Smooth muscle cell (in vitro differentiated cells): ENCODE measurements around the gene IKZF2. TPM values are rescaled to one million over a fixed set of nuclear protein-coding genes. Genes with fewer than 3 reads are reported as not detected.

Source experiments
- DNase-seq: peaks from one replicate; lab custom pipeline; 2025; ENCODE audit not compliant: unreplicated experiment; lab: John Stamatoyannopoulos, UW
- H2AFZ ChIP-seq: fragments of 200-600 bp; sonication (generic); 2 replicates; pipeline ENCODE4 v1.6.0; 2016; ENCODE audit warnings: antibody characterized with exemption, low read depth, mild to moderate bottlenecking
- H3F3A ChIP-seq: fragments of 200-600 bp; sonication (generic); 2 replicates; pipeline ENCODE4 v1.6.0; 2017; ENCODE audit warnings: antibody characterized with exemption, low read depth
- H3K27ac ChIP-seq: fragments of 200-600 bp; sonication (generic); 2 replicates; pipeline ENCODE4 v1.5.1; 2016; ENCODE audit warnings: low read depth, mild to moderate bottlenecking
- H3K27me3 ChIP-seq: fragments of 200-600 bp; sonication (generic); 2 replicates; pipeline ENCODE4 v1.6.1; 2016; ENCODE audit warnings: low read depth, mild to moderate bottlenecking
- H3K36me3 ChIP-seq: fragments of 200-600 bp; sonication (generic); 2 replicates; pipeline ENCODE4 v1.5.1; 2016; ENCODE audit warnings: low read depth
- H3K4me1 ChIP-seq: fragments of 200-600 bp; sonication (generic); 2 replicates; pipeline ENCODE4 v1.5.1; 2016; ENCODE audit warnings: low read depth
- H3K4me2 ChIP-seq: fragments of 200-600 bp; sonication (generic); 2 replicates; pipeline ENCODE4 v1.6.0; 2016; ENCODE audit warnings: mild to moderate bottlenecking
- H3K4me3 ChIP-seq: fragments of 200-600 bp; sonication (generic); 2 replicates; pipeline ENCODE4 v1.5.1; 2016; ENCODE audit warnings: mild to moderate bottlenecking
- H3K79me2 ChIP-seq: fragments of 200-600 bp; sonication (generic); 2 replicates; pipeline ENCODE4 v1.6.0; 2016; ENCODE audit warnings: low read depth, mild to moderate bottlenecking
- H3K9ac ChIP-seq: fragments of 200-600 bp; sonication (generic); 2 replicates; pipeline ENCODE4 v1.6.0; 2016; ENCODE audit warnings: low read depth
- H3K9me3 ChIP-seq: fragments of 200-600 bp; sonication (generic); replicated peaks from 2 replicates; pipeline ENCODE4 v1.5.1; 2016; ENCODE audit warnings: low read depth
- H4K20me1 ChIP-seq: fragments of 200-600 bp; sonication (generic); 2 replicates; pipeline ENCODE4 v1.6.0; 2016; ENCODE audit warnings: low read depth
- WGBS: methylation state at CpG from one replicate; pipeline ENCODE4 v1.1.7; 2016; ENCODE audit warnings: low lambda C conversion rate; 5-methylcytosine and 5-hydroxymethylcytosine counted together
- polyA plus RNA-seq: library from polyadenylated mRNA; unstranded; fragments of >200 nt; fragmentation: Nextera tagmentation; extraction: Ambion mirVana; gene quantifications from 2 replicates; pipeline ENCODE4 v1.2.1, GENCODE V29; 2016
- total RNA-seq: library from RNA; depleted of rRNA; stranded (reverse); fragments of >200 nt; gene quantifications from 2 replicates; pipeline ENCODE4 v1.2.3, GENCODE V29; 2014
- TF ChIP-seq, protein P1 (sequence below): fragments of 200-600 bp; sonication (generic); IDR thresholded peaks from 2 replicates; pipeline ENCODE4 v1.5.1; 2017; ENCODE audit warnings: borderline replicate concordance, mild to moderate bottlenecking, antibody characterized with exemption; ENCODE audit not compliant: insufficient read depth, poor library complexity, severe bottlenecking

IKZF2 gene
- total and polyA plus RNA-seq, 2 experiments from 2014 or later: 0.69 to 16.5 TPM

DNA sequence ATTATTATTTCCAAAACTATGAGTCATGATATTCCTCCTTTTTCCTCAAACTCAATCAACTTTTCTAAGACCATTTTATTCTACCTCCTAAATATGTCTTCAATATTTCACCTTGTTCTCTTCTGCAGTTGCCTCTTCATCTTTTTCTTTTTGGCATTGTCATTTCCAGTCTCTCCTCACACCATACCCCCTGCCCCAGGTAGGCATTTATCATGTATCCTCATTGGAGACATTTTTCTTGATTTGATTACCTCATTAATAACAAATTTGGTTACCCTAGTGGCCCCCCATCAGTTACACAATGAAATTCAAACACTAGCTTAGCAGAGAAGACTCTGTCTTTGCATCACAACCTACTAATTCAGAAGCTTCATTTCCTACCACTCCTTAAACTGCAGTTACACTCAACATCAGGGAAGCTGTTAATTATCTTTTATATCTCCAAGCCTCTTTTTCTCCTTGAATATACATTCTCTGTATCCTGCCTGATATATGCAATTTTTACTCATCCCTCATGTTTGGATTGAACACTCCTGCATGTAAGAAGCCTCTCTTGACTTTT is 133.0 kb downstream of the IKZF2 start:
- Histone ChIP-seq H3K9me3 (no peaks in the 10 kb centered on the region), H3K79me2 (no peaks in the 10 kb centered on the region), H3K4me1 (no peaks in the 10 kb centered on the region), H3K27ac (no peak overlapping the region), H3K36me3 (no peaks in the 10 kb centered on the region), H3F3A (no peaks in the 10 kb centered on the region), H3K27me3 (no peaks in the 10 kb centered on the region), H3K9ac (no peak overlapping the region), H3K4me3 (no peak overlapping the region), H3K4me2 (no peak overlapping the region), H2AFZ (no peak overlapping the region), H4K20me1 (no peaks in the 10 kb centered on the region)
- TF ChIP-seq, protein P1, sequence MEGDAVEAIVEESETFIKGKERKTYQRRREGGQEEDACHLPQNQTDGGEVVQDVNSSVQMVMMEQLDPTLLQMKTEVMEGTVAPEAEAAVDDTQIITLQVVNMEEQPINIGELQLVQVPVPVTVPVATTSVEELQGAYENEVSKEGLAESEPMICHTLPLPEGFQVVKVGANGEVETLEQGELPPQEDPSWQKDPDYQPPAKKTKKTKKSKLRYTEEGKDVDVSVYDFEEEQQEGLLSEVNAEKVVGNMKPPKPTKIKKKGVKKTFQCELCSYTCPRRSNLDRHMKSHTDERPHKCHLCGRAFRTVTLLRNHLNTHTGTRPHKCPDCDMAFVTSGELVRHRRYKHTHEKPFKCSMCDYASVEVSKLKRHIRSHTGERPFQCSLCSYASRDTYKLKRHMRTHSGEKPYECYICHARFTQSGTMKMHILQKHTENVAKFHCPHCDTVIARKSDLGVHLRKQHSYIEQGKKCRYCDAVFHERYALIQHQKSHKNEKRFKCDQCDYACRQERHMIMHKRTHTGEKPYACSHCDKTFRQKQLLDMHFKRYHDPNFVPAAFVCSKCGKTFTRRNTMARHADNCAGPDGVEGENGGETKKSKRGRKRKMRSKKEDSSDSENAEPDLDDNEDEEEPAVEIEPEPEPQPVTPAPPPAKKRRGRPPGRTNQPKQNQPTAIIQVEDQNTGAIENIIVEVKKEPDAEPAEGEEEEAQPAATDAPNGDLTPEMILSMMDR: no peak
- DNase-seq: no peak

- no peak overlapping the region for H3K4me2 ChIP-seq
- no peak overlapping the region for H3K9ac ChIP-seq
- H4K20me1 ChIP-seq: no peaks in the 10 kb centered on the region
- no peaks in the 10 kb centered on the region for H3K4me1 ChIP-seq
- TF ChIP-seq, protein P1: no peak
- H3K9me3 ChIP-seq: no peaks in the 10 kb centered on the region
- H3K36me3 ChIP-seq: no peaks in the 10 kb centered on the region
- H3K4me3 ChIP-seq: no peak overlapping the region
- no peaks in the 10 kb centered on the region for H3K27me3 ChIP-seq
- DNase-seq: no peak
- H3K79me2 ChIP-seq: no peaks in the 10 kb centered on the region
- H2AFZ ChIP-seq: no peak overlapping the region
- no peaks in the 10 kb centered on the region for H3F3A ChIP-seq
- 92% methylated on average over 1 of the region's 1 CpG for WGBS
- H3K27ac ChIP-seq: no peak overlapping the region
Observed at GRCh38 chr2:213017404-213017803, 134.0 kb downstream of the IKZF2 start.

- no peak overlapping the region for H2AFZ ChIP-seq
- no peak overlapping the region for H3K27ac ChIP-seq
- no peaks in the 10 kb centered on the region for H3K79me2 ChIP-seq
- no peaks in the 10 kb centered on the region for H3K4me1 ChIP-seq
- no peaks in the 10 kb centered on the region for H3F3A ChIP-seq
- no peak overlapping the region for H3K4me3 ChIP-seq
- TF ChIP-seq, protein P1: no peak
- no peaks in the 10 kb centered on the region for H4K20me1 ChIP-seq
- WGBS: 88% methylated on average over 4 of the region's 4 CpGs
- DNase-seq: no peak
- H3K36me3 ChIP-seq: no peaks in the 10 kb centered on the region
- H3K27me3 ChIP-seq: no peaks in the 10 kb centered on the region
- no peaks in the 10 kb centered on the region for H3K9me3 ChIP-seq
- no peak overlapping the region for H3K4me2 ChIP-seq
- no peak overlapping the region for H3K9ac ChIP-seq
Observed at GRCh38 chr2:213016984-213017351, 134.4 kb downstream of the IKZF2 start.

DNA sequence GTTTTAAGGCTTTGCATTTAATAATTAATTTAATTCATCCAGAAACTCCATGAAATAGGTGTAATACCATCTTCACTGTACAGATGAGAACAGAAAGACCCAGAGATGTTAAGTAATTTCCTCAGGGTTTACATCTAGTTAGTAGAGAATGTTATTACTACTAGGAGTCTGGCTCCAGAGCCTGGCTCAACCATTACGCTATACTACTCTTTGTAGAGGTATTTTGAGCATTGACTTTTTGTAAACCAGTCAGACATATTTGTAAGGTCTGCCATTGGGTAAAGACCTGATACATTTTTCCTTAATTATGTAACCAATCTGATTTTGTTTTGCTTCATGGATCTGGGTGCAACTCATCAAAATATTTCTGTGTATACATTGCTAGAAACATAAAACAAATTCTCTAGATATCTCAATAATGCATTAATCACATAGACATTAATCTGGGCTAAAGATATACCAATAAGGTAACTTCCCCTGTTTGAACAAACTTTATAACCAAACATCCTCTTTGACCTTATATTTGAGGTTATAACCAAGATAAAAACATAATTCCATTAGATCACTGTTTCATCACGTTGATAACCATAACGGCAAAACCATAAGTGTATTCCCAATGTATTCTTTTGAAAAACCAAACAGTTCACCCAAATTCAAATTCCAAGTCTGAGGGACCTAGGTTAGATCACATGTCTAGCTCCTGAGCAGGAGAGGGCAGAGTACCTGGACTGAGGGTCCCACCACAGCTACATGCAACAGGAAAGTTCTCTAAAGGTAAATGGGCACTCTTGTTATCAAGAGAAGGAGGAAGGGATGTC is 135.0 kb downstream of the IKZF2 start:
- Histone ChIP-seq H3K9ac (no peak overlapping the region), H3K36me3 (no peaks in the 10 kb centered on the region), H3K4me1 (no peaks in the 10 kb centered on the region), H2AFZ (no peak overlapping the region), H3K27ac (no peak overlapping the region), H3K9me3 (no peaks in the 10 kb centered on the region), H3K27me3 (no peaks in the 10 kb centered on the region), H3K4me2 (no peak overlapping the region), H4K20me1 (no peaks in the 10 kb centered on the region), H3K4me3 (no peak overlapping the region), H3F3A (no peaks in the 10 kb centered on the region), H3K79me2 (no peaks in the 10 kb centered on the region)
- DNase-seq: no peak
- 96% methylated on average over 3 of the region's 3 CpGs for WGBS
- TF ChIP-seq, protein P1: no peak
